Sigmoid colon (tissue), 7 donors: ENCODE measurements around the gene HS6ST2. TPM values are rescaled to one million over a fixed set of nuclear protein-coding genes. Genes with fewer than 3 reads are reported as not detected.

Experiments
- DNase-seq: peaks from one replicate; pipeline ENCODE4 v3.0.0-alpha.2; 2019
- H3K27ac ChIP-seq, 4 donors: fragments of 200-600 bp; sonication (generic); one replicate each; pipeline ENCODE4 v1.5.1; 2016 to 2019; ENCODE audit warnings: mild to moderate bottlenecking in 1 of 4
- H3K27me3 ChIP-seq, 3 donors: fragments of 200-600 bp; sonication (generic); one replicate each; pipeline ENCODE4 v1.5.1; 2019; ENCODE audit warnings: mild to moderate bottlenecking in 1 of 3
- H3K36me3 ChIP-seq, 4 donors: fragments of 200-600 bp; sonication (generic); one replicate each; pipeline ENCODE4 v1.5.1; 2016 to 2019
- H3K4me1 ChIP-seq, 4 donors: fragments of 200-600 bp; sonication (generic); one replicate each; pipeline ENCODE4 v1.5.1; 2017 to 2019
- H3K4me3 ChIP-seq, 4 donors: fragments of 200-600 bp; sonication (generic); one replicate each; pipeline ENCODE4 v1.5.1; 2017 to 2019; ENCODE audit warnings: mild to moderate bottlenecking in 2 of 4, moderate library complexity in 1 of 4
- H3K9me3 ChIP-seq, 4 donors: fragments of 200-600 bp in 3 of 4; sonication (generic) in 3 of 4; one replicate each; pipeline versions ENCODE4 v1.5.1 to v1.6.1; 2013 to 2019
- CTCF ChIP-seq, 4 experiments: fragments of 450-650 bp in 3 of 4; fragments of 200-600 bp in 1 of 4; IDR thresholded peaks; one replicate each; pipeline ENCODE4 v1.5.1; 2016 to 2019; ENCODE audit warnings: antibody characterized with exemption in 4 of 4, mild to moderate bottlenecking in 3 of 4, moderate library complexity in 2 of 4
- EP300 ChIP-seq, 4 donors: sonication (generic); formaldehyde crosslinking; IDR thresholded peaks; one replicate each; pipeline ENCODE4 v1.6.1; 2017; ENCODE audit warnings: antibody characterized with exemption in 4 of 4
- POLR2A ChIP-seq, 2 donors: fragments of 450-650 bp; IDR thresholded peaks; one replicate each; pipeline ENCODE4 v1.6.1; 2016; ENCODE audit warnings: antibody characterized with exemption in 2 of 2, mild to moderate bottlenecking in 2 of 2, moderate library complexity in 2 of 2
- POLR2AphosphoS5 ChIP-seq, 4 donors: sonication (generic); formaldehyde crosslinking; IDR thresholded peaks; one replicate each; pipeline ENCODE4 v1.6.1; 2017; ENCODE audit warnings: antibody characterized with exemption in 4 of 4
- WGBS, 2 donors: extraction: QIAGEN DNeasy Blood & Tissue Kit; methylation state at CpG; one replicate each; pipeline ENCODE4 v1.1.7; 2013; 5-methylcytosine and 5-hydroxymethylcytosine counted together
- intact Hi-C: fragments of 100-400 bp; cut with DNase I; formaldehyde crosslinking; loops from one replicate; pipeline ENCODE4 v1.15.1; 2023
- polyA plus RNA-seq, 3 donors: library from polyadenylated mRNA; stranded (reverse); fragments of 200-250 nt; gene quantifications; one replicate each; pipeline ENCODE4 v1.2.3, GENCODE V29; 2013
- total RNA-seq, 4 donors: library from RNA; depleted of rRNA; stranded (reverse); fragments of >200 nt; gene quantifications; one replicate each; pipeline ENCODE4 v1.1.0, GENCODE V29; 2016
- donor health status: healthy with polysubstance abuse.
- donor health status: Bipolar disorder and iron deficiency.
- donor health status: healthy.

HS6ST2 gene
- total and polyA plus RNA-seq, 7 donors: under 0.01 to 0.82 (median 0.27) TPM; not detected in 1

- no peak for DNase-seq
- no peaks in the 10 kb centered on the region for H3K36me3 ChIP-seq
- H3K27me3 ChIP-seq: no peaks in the 10 kb centered on the region
- intact Hi-C loops: no loop called here
- no peaks in the 10 kb centered on the region for H3K4me1 ChIP-seq
- H3K27ac ChIP-seq: no peak overlapping the region
- no peaks in the 10 kb centered on the region for H3K9me3 ChIP-seq
- TF ChIP-seq CTCF (IDR thresholded peaks at IDR 0.05) (no peak), POLR2A (IDR thresholded peaks at IDR 0.05) (no peak), EP300 (IDR thresholded peaks at IDR 0.05) (no peak), POLR2AphosphoS5 (IDR thresholded peaks at IDR 0.05) (no peak)
- H3K4me3 ChIP-seq: no peak overlapping the region
Observed at GRCh38 chrX:132860200-132860599, 98.2 kb downstream of the HS6ST2 start.

GRCh38 chrX:132858018-132858417, 100.4 kb downstream of the HS6ST2 start:
- H3K9me3 ChIP-seq: no peaks in the 10 kb centered on the region
- intact Hi-C loops: no loop called here
- H3K4me1 ChIP-seq: no peaks in the 10 kb centered on the region
- H3K4me3 ChIP-seq: no peak overlapping the region
- H3K36me3 ChIP-seq: no peaks in the 10 kb centered on the region
- DNase-seq: no peak
- TF ChIP-seq EP300 (IDR thresholded peaks at IDR 0.05) (no peak), POLR2AphosphoS5 (IDR thresholded peaks at IDR 0.05) (no peak), CTCF (IDR thresholded peaks at IDR 0.05) (no peak), POLR2A (IDR thresholded peaks at IDR 0.05) (no peak)
- no peaks in the 10 kb centered on the region for H3K27me3 ChIP-seq
- H3K27ac ChIP-seq: no peak overlapping the region

- TF ChIP-seq POLR2AphosphoS5 (IDR thresholded peaks at IDR 0.05): no peak
- no peak for TF ChIP-seq CTCF (IDR thresholded peaks at IDR 0.05)
- DNase-seq: no peak
- intact Hi-C loops: no loop called here
Observed at GRCh38 chrX:132855780-132856341, 102.6 kb downstream of the HS6ST2 start.

GRCh38 chrX:132853040-132853439, 105.4 kb downstream of the HS6ST2 start:
- 89% methylated on average over 3 of the region's 3 CpGs for WGBS, 2 donors
- no peaks in the 10 kb centered on the region for H3K4me1 ChIP-seq
- intact Hi-C loops: no loop called here
- no peak overlapping the region for H3K4me3 ChIP-seq
- no peaks in the 10 kb centered on the region for H3K36me3 ChIP-seq
- H3K9me3 ChIP-seq: no peaks in the 10 kb centered on the region
- TF ChIP-seq POLR2AphosphoS5 (IDR thresholded peaks at IDR 0.05): no peak
- TF ChIP-seq EP300 (IDR thresholded peaks at IDR 0.05): no peak
- no peak for DNase-seq
- no peak overlapping the region for H3K27ac ChIP-seq
- no peaks in the 10 kb centered on the region for H3K27me3 ChIP-seq

More at GRCh38 chrX:132855780-132856341, 102.6 kb downstream of the HS6ST2 start:
- 24 to 63% methylated on average over 6 of the region's 6 CpGs for WGBS, 2 donors
- H3K36me3 ChIP-seq: no peaks in the 10 kb centered on the region
- no peaks in the 10 kb centered on the region for H3K27me3 ChIP-seq
- no peak overlapping the region for H3K27ac ChIP-seq
- no peak overlapping the region for H3K4me3 ChIP-seq
- no peaks in the 10 kb centered on the region for H3K9me3 ChIP-seq
- no peaks in the 10 kb centered on the region for H3K4me1 ChIP-seq

GRCh38 chrX:132848296-132848970, 110.0 kb downstream of the HS6ST2 start:
- 80% methylated on average over 6 of the region's 6 CpGs for WGBS, 2 donors
- intact Hi-C loops: no loop called here
- Histone ChIP-seq H3K27ac (no peak overlapping the region), H3K9me3 (no peaks in the 10 kb centered on the region), H3K4me1 (no peaks in the 10 kb centered on the region), H3K36me3 (no peaks in the 10 kb centered on the region), H3K27me3 (no peaks in the 10 kb centered on the region), H3K4me3 (no peak overlapping the region)
- TF ChIP-seq POLR2AphosphoS5 (IDR thresholded peaks at IDR 0.05): no peak
- TF ChIP-seq CTCF (IDR thresholded peaks at IDR 0.05): no peak
- TF ChIP-seq EP300 (IDR thresholded peaks at IDR 0.05): no peak
- TF ChIP-seq POLR2A (IDR thresholded peaks at IDR 0.05): no peak
- DNase-seq: no peak
